Measurements from ENCODE around the gene UQCRFS1.

Gene UQCRFS1

DNA sequence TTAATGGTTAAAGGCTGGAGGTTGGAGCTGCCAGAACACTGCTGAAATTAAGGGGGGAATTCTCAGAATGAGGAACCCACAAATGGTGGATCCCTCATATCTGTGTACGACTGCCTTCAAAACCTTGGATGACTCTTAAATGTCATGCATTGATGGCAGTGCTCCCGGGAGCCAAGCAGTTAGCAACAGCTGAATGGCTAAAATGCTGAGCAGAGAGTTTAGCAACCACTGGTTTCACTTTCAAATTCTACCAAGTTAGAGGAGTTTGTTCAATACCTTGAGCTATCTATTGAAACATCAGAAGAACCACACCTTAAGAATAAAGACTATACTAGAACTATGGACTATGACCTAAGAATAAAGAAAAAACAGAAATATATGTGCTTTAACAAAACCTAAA, 41.4 kb downstream of the UQCRFS1 start:
- no peak overlapping the region for H3K4me3 ChIP-seq (ENCODE audit: low read depth, low read length)
- DNase-seq (ENCODE audit: low read depth) = peak; percentile 10
- no peak for TF ChIP-seq CTCF (IDR thresholded peaks at IDR 0.05; ENCODE audit: insufficient read depth, low read depth, low read length, missing control alignments)

GRCh38 chr19:29170554-29170953, 42.4 kb downstream of the UQCRFS1 start:
- peak; percentile 31 for DNase-seq (ENCODE audit: low read depth)
- H3K4me3 ChIP-seq (ENCODE audit: low read depth, low read length) = no peak overlapping the region
- TF ChIP-seq CTCF (IDR thresholded peaks at IDR 0.05; ENCODE audit: insufficient read depth, low read depth, low read length, missing control alignments) = no peak

DNA sequence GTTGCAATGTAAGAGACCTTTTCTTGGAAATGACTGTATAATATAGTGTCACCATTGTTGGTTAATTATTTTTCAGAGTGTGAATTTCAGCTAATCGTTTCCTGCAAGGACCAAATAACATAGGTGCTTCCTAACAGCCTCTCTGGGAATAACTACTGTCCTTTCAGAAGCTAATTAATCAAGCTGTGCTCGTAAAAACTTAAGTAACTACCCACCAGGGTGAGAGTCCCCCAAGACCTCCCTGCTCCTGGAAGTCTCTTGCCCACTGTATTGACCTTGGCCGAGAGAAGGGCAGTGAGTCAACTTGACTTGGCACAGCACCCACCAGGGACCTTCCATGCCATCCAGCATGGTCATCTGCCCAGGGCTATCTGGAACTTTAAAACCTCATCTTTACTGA, 50.3 kb downstream of the UQCRFS1 start:
- H3K4me3 ChIP-seq (ENCODE audit: low read depth, low read length) = no peak overlapping the region
- no peak for DNase-seq (ENCODE audit: low read depth)
- no peak for TF ChIP-seq CTCF (IDR thresholded peaks at IDR 0.05; ENCODE audit: insufficient read depth, low read depth, low read length, missing control alignments)

GRCh38 chr19:29155683-29156082, 57.3 kb downstream of the UQCRFS1 start:
- no peak for DNase-seq (ENCODE audit: low read depth)
- H3K4me3 ChIP-seq (ENCODE audit: low read depth, low read length) = no peak overlapping the region
- TF ChIP-seq CTCF (IDR thresholded peaks at IDR 0.05; ENCODE audit: insufficient read depth, low read depth, low read length, missing control alignments) = no peak
